GM19351 (cell line): ENCODE results near the gene GEMIN2.
"Not testable (repeated sequence)": the region's sequence is repeated elsewhere in the genome, so short reads cannot be mapped to it uniquely, and the experiment has no call there.

Experiments
- ATAC-seq: cut with Tn5 transposase; IDR thresholded peaks from one replicate; pipeline ENCODE4 v1.9.1; 2021; ENCODE audit warnings: mild to moderate bottlenecking, moderate library complexity; ENCODE audit not compliant: unreplicated experiment

Gene GEMIN2

GRCh38 chr14:39175445-39176262 lies 61.5 kb downstream of the GEMIN2 start:
- peak; percentile 4 for ATAC-seq

- no peak for ATAC-seq
These were observed 62.4 kb downstream of the GEMIN2 start for GRCh38 chr14:39176263-39177167.

GRCh38 chr14:39177168-39177545 lies 63.0 kb downstream of the GEMIN2 start:
- ATAC-seq, result no peak

GRCh38 chr14:39179042-39179441 lies 64.9 kb downstream of the GEMIN2 start:
- no peak for ATAC-seq

- no peak for ATAC-seq
These were observed 66.4 kb downstream of the GEMIN2 start for GRCh38 chr14:39180553-39180952.

GRCh38 chr14:39181026-39181692 lies 67.0 kb downstream of the GEMIN2 start:
- ATAC-seq, result no peak

GRCh38 chr14:39181693-39182047 lies 67.5 kb downstream of the GEMIN2 start:
- no peak for ATAC-seq

GRCh38 chr14:39182770-39183684 lies 68.9 kb downstream of the GEMIN2 start:
- ATAC-seq, result no peak

- not testable (repeated sequence) for ATAC-seq
These were observed 69.5 kb downstream of the GEMIN2 start for GRCh38 chr14:39183685-39184003.

- no peak for ATAC-seq
These were observed 70.6 kb downstream of the GEMIN2 start for GRCh38 chr14:39184628-39185255.

GRCh38 chr14:39185256-39186049 lies 71.3 kb downstream of the GEMIN2 start:
- no peak for ATAC-seq
